Caco-2 (cell line): Measurements from ENCODE around the gene TEX13B. TPM values are rescaled to one million over a fixed set of nuclear protein-coding genes. Genes with fewer than 3 reads are reported as not detected.

Source experiments
- BruUV-seq: library from RNA; stranded (reverse); fragments of 400-500 nt; replicated peaks from 2 replicates; lab custom pipeline; 2021; lab: Mats Ljungman, UMichigan
- CTCF ChIA-PET: fragments of 300-600 bp; sonication (Branson Sonifier 250); formaldehyde crosslinking; loops from one replicate; lab custom pipeline; 2022; ENCODE audit warnings: antibody characterized with exemption; lab: Charles Lee
- POLR2A ChIA-PET: fragments of 300-600 bp; sonication (Branson Sonifier 250); formaldehyde crosslinking; loops from one replicate; lab custom pipeline; 2022; ENCODE audit warnings: antibody characterized with exemption; lab: Charles Lee
- DNase-seq, 2 experiments: peaks; one replicate each; pipeline versions ENCODE4 v3.0.0 to v3.0.0-alpha.2; 2020 to 2022
- H3K27me3 ChIP-seq: replicated peaks from 2 replicates; pipeline ENCODE4 v1.6.0; 2011; ENCODE audit warnings: low read length; ENCODE audit not compliant: control insufficient read depth, insufficient read depth
- H3K36me3 ChIP-seq: 2 replicates; pipeline ENCODE4 v1.5.1; 2011; ENCODE audit warnings: low read length; ENCODE audit not compliant: control insufficient read depth, insufficient read depth
- H3K4me1 ChIP-seq: fragments of 250-450 bp; sonication (Bioruptor Pico); 2 replicates; pipeline ENCODE4 v1.5.1; 2020; ENCODE audit warnings: mild to moderate bottlenecking
- H3K4me3 ChIP-seq: 2 replicates; pipeline ENCODE4 v1.5.1; 2011; ENCODE audit warnings: low read depth, mild to moderate bottlenecking, control low read depth, low read length
- H3K9me3 ChIP-seq: fragments of 250-450 bp; sonication (Bioruptor Pico); 2 replicates; pipeline ENCODE4 v1.5.1; 2020; ENCODE audit warnings: mild to moderate bottlenecking, moderate library complexity
- H3K27ac Mint-ChIP-seq: one replicate; pipeline ENCODE4 v1.8.0; 2022; ENCODE audit warnings: mixed read lengths; ENCODE audit not compliant: unreplicated experiment
- H3K27me3 Mint-ChIP-seq: one replicate; pipeline ENCODE4 v1.8.0; 2022; ENCODE audit warnings: mixed read lengths; ENCODE audit not compliant: insufficient read depth, unreplicated experiment
- H3K36me3 Mint-ChIP-seq: one replicate; pipeline ENCODE4 v1.8.0; 2022; ENCODE audit warnings: mild to moderate bottlenecking, mixed read lengths; ENCODE audit not compliant: insufficient read depth, unreplicated experiment
- H3K4me1 Mint-ChIP-seq: one replicate; pipeline ENCODE4 v1.8.0; 2022; ENCODE audit warnings: low read depth, mixed read lengths; ENCODE audit not compliant: unreplicated experiment
- H3K4me3 Mint-ChIP-seq: one replicate; pipeline ENCODE4 v1.8.0; 2022; ENCODE audit warnings: mild to moderate bottlenecking, moderate library complexity, mixed read lengths; ENCODE audit not compliant: unreplicated experiment
- H3K9me3 Mint-ChIP-seq: one replicate; pipeline ENCODE4 v1.8.0; 2022; ENCODE audit warnings: mixed read lengths; ENCODE audit not compliant: unreplicated experiment
- CTCF ChIP-seq, 2 experiments: fragments of 200-600 bp in 1 of 2; IDR thresholded peaks; 1 replicate in 1 of 2; 2 replicates in 1 of 2; pipeline versions ENCODE4 v1.5.1 to v1.8.0; 2011 to 2022; ENCODE audit warnings: antibody characterized with exemption in 1 of 2, control low read depth in 1 of 2, inconsistent platforms in 1 of 2, low read depth in 1 of 2, low read length in 1 of 2, mild to moderate bottlenecking in 1 of 2, moderate library complexity in 1 of 2; ENCODE audit not compliant: insufficient read depth in 1 of 2, severe bottlenecking in 1 of 2, unreplicated experiment in 1 of 2
- intact Hi-C: fragments of 100-400 bp; cut with micrococcal nuclease; formaldehyde crosslinking; loops from one replicate; pipeline ENCODE4 v1.10.0; 2022; ENCODE audit not compliant: unreplicated experiment
- total RNA-seq: library from RNA; stranded (reverse); gene quantifications from 2 replicates; pipeline ENCODE4 v1.2.3, GENCODE V29; 2022

The TEX13B gene
- total RNA-seq, 1 experiment from 2014 or later = not detected

DNA sequence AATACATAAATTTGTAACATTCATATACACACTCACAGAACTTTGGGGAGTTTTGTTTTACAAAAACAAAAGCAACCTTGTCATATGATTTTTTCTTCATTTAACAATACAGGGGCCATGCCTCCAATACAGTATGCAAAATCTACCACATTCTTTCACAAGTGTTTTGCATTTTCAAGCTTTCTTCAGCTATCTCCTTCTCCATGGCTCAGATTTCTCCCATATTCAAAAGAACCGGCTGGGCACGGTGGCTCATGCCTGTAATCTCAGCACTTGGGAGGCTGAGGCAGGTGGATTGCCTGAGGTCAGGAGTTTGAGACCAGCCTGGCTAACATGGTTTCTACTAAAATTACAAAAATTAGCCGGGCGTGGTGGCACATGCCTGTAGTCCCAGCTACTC, 4.1 kb downstream of the TEX13B start:
- H3K36me3 ChIP-seq = no peaks in the 10 kb centered on the region
- Mint-ChIP-seq H3K4me3 (no peak overlapping the region), H3K27me3 (peaks cover 10% of the 10 kb centered on the region), H3K27ac (no peak overlapping the region), H3K36me3 (no peaks in the 10 kb centered on the region), H3K4me1 (no peaks in the 10 kb centered on the region), H3K9me3 (no peaks in the 10 kb centered on the region)
- no peak for DNase-seq
- TF ChIP-seq CTCF (IDR thresholded peaks at IDR 0.05; ENCODE audit: insufficient read depth in 1 of 2, low read depth in 1 of 2, low read length in 1 of 2, severe bottlenecking in 1 of 2, unreplicated experiment in 1 of 2) = no peak
- ChIA-PET POLR2A (no interaction called here), CTCF (interaction anchor here (0.6 kb wide), 1 partner anchor 87 kb away, joined by 3 read pairs; no protein-coding TSS in a partner anchor)
- H3K4me1 ChIP-seq = no peaks in the 10 kb centered on the region
- H3K4me3 ChIP-seq = no peak overlapping the region
- intact Hi-C loops = loop anchor here (5.0 kb wide), 1 partner anchor 94 kb away; no protein-coding TSS in a partner anchor
- H3K27me3 ChIP-seq = no peaks in the 10 kb centered on the region
- no peaks in the 10 kb centered on the region for H3K9me3 ChIP-seq
- no TSS peak for BruUV-seq

GRCh38 chrX:107971636-107972035, 10.5 kb downstream of the TEX13B start:
- Histone ChIP-seq H3K4me1 (no peaks in the 10 kb centered on the region), H3K9me3 (no peaks in the 10 kb centered on the region), H3K4me3 (no peak overlapping the region), H3K36me3 (no peaks in the 10 kb centered on the region), H3K27me3 (no peaks in the 10 kb centered on the region)
- no peaks in the 10 kb centered on the region for H3K4me1 Mint-ChIP-seq
- H3K27ac Mint-ChIP-seq = no peak overlapping the region
- no peaks in the 10 kb centered on the region for H3K9me3 Mint-ChIP-seq
- ChIA-PET CTCF (no interaction called here), POLR2A (interaction anchor here (0.6 kb wide), 1 partner anchor 569 kb away, joined by 3 read pairs; no protein-coding TSS in a partner anchor)
- intact Hi-C loops = no loop called here
- H3K27me3 Mint-ChIP-seq = peaks cover 8% of the 10 kb centered on the region
- no peak for DNase-seq
- H3K4me3 Mint-ChIP-seq = no peak overlapping the region
- no TSS peak for BruUV-seq
- TF ChIP-seq CTCF (IDR thresholded peaks at IDR 0.05; ENCODE audit: insufficient read depth in 1 of 2, low read depth in 1 of 2, low read length in 1 of 2, severe bottlenecking in 1 of 2, unreplicated experiment in 1 of 2) = no peak
- no peaks in the 10 kb centered on the region for H3K36me3 Mint-ChIP-seq

DNA sequence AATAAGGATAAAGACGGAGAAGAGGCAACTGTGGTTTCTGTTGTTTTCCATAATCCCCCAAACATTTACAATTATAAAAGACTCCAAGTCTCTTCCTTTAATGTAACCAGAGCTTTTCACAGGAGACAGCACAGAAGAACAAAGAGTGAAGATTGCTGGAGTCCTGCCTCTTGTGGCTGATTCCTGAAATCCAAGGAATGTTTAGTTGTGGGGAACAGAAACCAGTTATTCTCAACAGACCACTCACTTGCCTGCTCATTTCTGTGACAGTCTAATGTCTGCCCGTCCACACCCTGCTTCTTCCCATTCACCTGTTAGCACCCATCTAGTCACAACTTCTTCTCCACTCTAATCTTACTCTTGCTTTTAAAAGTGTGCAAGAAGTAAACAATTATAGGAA, 12.1 kb downstream of the TEX13B start:
- ChIA-PET CTCF (no interaction called here), POLR2A (no interaction called here)
- H3K4me1 Mint-ChIP-seq = no peaks in the 10 kb centered on the region
- H3K9me3 Mint-ChIP-seq = no peaks in the 10 kb centered on the region
- no peak for TF ChIP-seq CTCF (IDR thresholded peaks at IDR 0.05; ENCODE audit: insufficient read depth in 1 of 2, low read depth in 1 of 2, low read length in 1 of 2, severe bottlenecking in 1 of 2, unreplicated experiment in 1 of 2)
- no peaks in the 10 kb centered on the region for H3K27me3 ChIP-seq
- H3K36me3 Mint-ChIP-seq = no peaks in the 10 kb centered on the region
- no peak overlapping the region for H3K27ac Mint-ChIP-seq
- H3K36me3 ChIP-seq = no peaks in the 10 kb centered on the region
- H3K27me3 Mint-ChIP-seq = peaks cover 8% of the 10 kb centered on the region
- no peak overlapping the region for H3K4me3 ChIP-seq
- no TSS peak for BruUV-seq
- no peaks in the 10 kb centered on the region for H3K4me1 ChIP-seq
- H3K9me3 ChIP-seq = no peaks in the 10 kb centered on the region
- intact Hi-C loops = no loop called here
- no peak for DNase-seq
- no peak overlapping the region for H3K4me3 Mint-ChIP-seq
